ENCODE measurements around the gene POC1A.
"Not testable (repeated sequence)": the region's sequence is repeated elsewhere in the genome, so short reads cannot be mapped to it uniquely, and the experiment has no call there.

POC1A gene

DNA sequence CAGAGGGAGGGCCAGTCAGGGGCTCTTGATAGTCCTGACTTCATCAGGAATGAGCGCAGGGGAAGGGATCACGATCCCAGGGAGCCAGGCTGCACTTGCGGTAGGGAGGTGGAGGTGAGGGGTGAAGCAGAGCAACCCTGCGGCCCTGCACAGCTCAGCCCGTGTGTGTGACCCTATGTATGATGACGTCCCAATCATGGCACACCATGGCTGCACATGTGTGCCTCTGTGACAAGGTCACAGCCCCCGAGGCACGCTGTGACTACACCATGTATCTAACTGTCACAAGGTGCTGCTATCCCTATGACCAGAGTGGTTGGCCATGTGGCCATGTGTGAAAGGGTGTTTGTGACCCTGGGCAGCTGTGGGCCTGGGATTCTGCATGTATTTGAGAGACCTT, 30.5 kb upstream of the POC1A start:
- DNase-seq (ENCODE audit: low read depth in 1 of 2, low spot score in 1 of 2): no peak

DNA sequence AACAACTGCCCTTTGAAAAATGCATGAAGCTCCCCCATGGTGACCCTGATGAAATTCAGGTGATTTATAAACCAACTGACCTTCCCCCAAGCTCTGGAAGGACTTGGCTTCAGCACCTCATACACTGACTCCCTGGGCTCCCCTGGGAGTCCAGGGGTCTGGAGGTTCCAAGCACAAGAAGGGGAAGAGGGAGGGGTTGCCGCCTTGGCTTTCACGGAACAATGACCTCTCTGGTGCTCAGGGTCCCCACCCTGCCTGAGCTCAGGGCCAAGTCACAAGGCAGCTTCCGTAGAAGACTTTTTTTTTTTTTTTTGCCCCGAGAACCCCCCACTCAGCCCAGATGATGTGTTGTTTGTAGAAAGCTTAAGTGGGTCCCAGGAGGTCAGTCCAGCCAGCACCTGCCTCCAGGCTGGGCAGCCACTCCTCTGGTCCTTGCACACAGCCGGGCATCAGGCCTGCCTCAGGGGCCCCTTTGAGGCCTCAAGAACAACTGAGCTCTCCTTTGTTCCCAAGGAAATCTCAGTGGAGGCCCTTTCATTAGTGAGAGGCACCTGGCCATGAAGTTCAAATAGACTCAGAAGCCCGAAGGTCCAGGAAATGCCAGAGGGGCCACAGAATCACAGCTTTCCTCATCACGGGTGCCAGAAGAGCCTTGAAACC, 29.7 kb upstream of the POC1A start:
- no peak for DNase-seq (ENCODE audit: low read depth in 1 of 2, low spot score in 1 of 2)

DNA sequence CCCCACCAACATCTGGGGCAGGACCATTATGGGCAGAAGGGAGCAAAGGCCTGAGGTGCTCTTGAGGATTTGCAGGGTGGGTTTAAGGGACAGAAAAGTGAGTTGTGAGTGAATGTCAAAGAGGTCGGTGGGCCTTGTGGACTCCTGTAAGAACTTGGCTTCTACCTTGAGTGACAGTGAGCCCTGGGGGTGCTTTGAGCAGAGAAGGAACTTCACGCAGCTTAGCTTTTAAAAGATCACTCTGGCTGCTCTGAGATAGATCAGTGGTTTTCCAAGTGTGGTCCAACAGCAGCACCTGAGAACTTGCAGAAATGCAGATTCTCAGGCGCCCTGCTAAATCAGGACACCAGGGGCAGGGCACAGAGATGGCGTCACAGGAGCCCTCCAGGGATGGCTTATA, 28.5 kb upstream of the POC1A start:
- DNase-seq (ENCODE audit: low read depth in 1 of 2, low spot score in 1 of 2): no peak

DNA sequence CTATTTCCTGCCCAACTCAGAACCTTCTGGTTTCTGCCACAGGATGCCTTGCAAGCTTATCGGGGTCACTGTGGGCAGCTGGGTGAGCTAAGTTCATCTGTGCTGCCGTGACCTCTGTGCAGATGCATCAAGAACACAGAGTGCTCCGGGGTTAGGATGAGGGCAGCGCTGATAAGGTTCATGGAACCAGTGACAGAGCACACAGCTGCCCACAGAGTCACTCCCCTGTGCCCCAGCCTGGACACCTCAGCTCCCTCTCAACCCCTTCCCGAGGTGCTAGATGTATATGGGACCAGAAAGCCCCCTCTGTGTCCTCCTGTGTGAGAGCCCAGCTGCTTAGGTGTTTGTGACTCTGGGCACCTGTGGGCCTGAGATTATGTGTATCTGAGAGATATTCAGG, 28.0 kb upstream of the POC1A start:
- no peak for DNase-seq (ENCODE audit: low read depth in 1 of 2, low spot score in 1 of 2)

DNA sequence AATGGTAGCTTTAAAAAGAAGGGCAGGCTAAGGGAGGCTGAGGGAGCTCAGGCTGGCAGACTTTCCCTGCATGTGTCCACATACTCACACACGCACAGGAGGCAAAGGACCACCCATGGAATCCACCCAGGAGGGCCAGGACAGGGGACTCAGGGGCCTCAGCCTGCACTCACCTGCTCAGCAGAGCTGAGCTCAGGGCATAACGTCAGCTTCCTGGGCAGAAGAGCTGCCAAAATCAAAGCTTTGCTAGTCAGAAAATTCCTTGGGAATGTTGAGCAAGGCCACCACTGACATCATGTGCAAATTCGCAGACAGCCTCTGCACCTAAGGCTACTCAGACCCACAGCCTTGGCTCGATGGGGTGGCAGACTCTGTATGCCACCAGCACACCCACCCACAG, 27.3 kb upstream of the POC1A start:
- no peak for DNase-seq (ENCODE audit: low read depth in 1 of 2, low spot score in 1 of 2)

DNA sequence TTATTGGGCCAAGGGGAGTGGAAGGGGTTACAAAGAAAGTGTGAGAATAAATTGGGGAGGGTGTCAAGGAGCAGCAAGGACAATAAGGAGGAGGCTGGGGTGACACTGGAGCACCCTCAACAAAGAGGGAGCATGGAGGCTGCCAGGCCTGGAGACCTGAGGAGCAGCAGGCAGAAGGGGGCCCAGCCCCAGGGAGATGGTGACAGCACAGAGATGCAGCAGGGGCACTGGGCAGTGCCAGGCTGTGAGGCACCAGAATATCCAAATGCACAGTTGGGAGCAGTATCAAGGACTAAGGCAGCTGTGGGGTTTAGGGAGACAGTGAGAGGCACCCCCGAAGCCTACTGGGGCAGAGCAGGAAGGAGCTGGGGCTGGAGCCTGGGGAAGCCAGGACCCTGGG, 24.3 kb upstream of the POC1A start:
- no peak for DNase-seq (ENCODE audit: low read depth in 1 of 2, low spot score in 1 of 2)

DNA sequence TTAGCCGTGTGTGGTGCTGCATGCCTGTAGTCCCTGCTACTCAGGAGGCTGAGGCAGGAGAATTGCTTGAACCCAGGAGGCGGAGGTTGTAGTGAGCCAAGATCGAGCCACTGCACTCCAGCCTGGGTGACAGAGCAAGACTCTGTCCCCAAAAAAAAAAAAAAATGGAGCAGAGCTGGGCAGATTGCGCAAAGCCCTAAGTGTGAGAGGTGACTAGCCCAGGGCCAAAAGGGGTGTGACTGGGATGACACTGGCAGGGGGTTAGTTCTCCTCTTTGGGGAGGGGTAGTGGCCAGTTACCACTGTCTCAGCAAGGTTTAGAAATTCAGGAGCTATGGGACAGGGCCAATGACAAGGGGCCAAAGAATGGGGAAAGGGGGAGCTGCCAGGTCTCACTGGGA, 23.9 kb upstream of the POC1A start:
- DNase-seq (ENCODE audit: low read depth in 1 of 2, low spot score in 1 of 2): not testable (repeated sequence)

DNA sequence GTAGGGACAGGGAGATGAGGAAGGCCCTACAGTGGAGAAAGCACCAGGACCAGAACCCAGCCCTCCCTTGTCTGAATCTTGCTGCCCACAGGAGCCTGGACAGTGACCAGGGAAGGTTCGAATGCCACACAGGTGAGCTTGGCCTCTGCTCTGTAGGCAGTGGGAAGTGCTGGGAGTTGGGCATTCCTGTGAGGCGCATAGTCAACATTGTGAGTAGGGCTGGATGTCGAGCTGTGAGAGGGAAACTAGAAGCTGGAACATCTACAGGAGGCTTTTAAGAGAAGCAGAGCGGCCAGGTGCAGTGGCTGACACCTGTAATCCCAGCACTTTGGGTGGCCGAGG, 23.4 kb upstream of the POC1A start:
- no peak for DNase-seq (ENCODE audit: low read depth in 1 of 2, low spot score in 1 of 2)

DNA sequence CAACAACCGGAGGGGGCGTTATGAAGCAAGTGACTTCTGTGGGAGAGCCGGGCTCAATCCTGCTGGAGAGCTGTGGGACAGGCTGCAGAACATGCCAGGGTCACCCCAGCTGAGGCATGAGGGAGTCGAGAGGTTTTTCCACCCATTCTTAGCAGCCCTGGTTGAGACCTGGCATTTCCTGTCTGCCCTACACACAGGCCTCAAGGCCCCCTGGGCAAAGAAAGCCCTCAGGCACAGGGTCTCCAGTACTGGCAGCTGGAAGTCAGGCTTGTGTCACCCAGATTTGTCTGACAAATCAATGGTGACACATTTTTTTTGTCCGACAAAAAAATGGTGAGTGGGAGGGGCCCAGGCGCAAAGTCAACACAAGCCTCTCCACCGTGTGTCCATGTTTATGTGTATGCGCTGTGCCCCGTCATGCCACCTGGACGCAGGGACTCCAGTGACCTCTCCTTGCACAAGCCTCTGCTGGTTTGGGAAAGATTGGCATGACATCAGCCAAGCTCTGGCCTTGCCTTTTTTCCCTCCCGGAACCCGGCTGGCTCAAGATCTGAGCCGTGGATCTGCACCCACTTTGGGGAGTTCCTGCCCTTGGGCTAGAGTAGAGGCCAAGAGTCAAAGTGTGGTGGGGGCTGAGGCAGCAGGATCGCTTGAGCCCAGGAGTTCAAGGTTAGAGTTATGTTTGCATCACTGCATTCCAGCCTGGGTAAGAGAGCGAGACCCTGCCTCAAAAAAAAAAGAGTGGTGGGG, 22.9 kb upstream of the POC1A start:
- no peak for DNase-seq (ENCODE audit: low read depth in 1 of 2, low spot score in 1 of 2)

DNA sequence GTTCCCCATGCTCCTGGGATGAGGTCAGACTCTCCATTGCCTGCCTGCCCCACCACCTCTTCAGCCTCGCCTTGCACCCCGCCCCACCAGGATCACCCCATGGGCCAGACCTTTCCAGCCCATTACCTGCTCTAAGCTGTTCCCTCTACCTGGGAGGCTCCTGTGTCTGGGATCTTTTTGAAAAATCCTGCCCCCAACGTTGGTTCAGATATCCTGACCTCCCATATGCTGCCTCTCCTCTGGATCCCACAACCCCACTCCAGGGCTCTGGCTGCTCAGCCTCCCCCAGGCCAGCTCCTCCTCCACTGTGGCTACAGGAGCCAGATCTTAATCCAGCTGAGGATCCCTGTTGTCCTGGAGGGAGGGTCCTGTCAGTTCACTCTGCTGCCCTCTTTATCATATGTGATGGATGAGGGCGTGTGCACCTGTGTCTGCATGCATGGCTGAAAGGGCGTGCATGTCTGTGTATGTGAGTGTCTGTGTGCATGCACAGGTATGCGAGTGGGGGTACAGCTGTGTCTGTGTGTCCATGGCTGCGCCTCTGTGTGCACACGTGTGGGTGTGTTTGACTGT, 22.0 kb upstream of the POC1A start:
- no peak for DNase-seq (ENCODE audit: low read depth in 1 of 2, low spot score in 1 of 2)

DNA sequence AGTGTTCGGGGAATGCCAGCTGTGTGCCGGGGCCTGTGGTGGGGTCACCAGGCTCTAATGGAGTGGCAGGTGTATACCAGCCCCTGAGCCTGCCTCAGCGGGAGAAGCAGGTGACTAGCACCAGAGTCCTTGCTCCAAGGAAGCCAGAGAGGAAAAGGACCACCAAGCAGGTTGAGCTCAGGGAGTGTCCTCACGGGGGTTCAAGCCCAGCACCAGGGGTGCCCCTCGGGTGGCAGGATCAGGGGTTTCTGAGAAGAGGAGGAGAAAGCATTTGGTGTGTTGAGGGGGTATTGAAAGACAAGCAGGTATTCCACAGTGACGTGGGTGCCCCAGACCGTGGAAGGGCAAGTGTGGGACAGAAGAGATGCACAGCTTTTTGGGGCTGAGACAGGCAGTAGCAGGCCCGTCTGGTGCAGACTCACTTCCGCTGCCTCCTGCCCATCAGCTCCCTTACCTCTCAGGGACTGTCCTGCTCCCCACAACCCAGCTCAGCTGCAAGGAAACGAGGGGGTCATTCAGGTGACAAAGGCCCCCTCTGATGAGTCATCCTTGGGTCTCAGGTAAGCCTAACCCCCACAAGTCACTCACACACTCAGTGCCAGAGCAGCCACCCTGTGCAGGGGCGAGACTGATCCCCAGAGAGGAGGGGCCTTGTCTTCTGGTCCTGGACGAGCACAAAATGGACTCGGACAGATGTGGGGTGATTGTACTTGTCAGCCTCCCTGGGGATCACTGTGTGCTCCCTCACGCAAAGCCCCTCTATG, 21.4 kb upstream of the POC1A start:
- DNase-seq (ENCODE audit: low read depth in 1 of 2, low spot score in 1 of 2): no peak

DNA sequence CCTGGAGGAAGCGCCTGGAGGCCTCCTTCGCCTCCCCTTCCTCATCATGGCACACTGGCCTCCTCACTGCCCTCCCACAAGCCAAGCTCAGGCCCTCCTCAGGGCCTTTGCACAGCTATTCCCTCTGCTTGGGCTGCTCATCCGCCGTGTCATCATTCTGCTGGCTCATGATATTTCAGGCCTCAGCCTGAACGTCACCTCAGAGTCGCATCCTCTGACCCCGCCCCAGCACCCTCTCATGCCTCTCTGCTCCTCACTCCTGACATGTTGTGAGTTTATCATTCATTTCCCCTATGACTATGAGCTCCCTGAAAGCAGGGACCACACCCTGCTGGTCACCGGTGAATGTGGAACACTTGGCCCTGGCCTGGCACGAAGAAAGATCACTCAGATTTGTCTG, 20.7 kb upstream of the POC1A start:
- DNase-seq (ENCODE audit: low read depth in 1 of 2, low spot score in 1 of 2): no peak

DNA sequence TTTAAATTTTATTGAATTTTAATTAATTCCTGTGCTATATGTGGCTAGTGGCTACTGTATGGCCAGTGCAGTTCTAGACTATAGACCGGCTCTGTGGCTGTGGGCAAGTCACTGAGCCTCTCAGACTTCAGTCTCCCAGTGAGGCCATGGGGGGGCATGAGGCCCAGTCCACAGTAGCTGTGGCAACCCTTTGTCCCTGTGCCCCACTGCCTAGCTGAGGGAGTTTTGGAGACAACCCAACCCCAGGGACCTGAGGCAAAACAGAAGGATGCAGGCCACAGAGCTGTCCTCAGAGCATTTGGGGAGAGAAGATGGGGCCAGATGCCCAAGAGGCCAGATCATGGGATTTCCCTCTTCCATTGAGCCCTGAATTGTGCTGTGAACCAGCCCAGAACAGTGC, 18.9 kb upstream of the POC1A start:
- no peak for DNase-seq (ENCODE audit: low read depth in 1 of 2, low spot score in 1 of 2)

DNA sequence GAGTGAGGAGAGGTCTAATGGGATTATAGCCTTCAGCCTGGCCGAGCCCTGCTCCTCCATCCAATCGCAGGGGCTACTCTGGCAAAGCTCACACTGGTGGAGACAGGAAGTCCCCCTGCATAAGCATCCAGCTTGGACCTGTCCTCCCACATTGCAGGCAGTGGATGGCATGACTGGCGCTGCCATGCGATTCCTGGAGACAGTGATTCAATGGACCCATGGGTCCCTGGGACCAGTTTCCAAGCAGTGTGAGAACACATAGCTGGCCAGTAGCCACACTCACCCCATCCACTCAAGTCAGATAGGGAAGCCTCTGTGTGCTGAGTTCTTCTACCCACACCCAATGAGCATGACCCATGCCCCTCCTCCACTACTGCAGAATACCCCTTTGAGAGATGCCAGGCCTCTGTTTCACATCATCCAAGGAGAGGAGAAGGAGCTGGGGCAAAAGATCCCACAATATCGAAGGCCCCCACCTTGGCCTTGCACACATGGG, 18.1 kb upstream of the POC1A start:
- DNase-seq (ENCODE audit: low read depth in 1 of 2, low spot score in 1 of 2): no peak

DNA sequence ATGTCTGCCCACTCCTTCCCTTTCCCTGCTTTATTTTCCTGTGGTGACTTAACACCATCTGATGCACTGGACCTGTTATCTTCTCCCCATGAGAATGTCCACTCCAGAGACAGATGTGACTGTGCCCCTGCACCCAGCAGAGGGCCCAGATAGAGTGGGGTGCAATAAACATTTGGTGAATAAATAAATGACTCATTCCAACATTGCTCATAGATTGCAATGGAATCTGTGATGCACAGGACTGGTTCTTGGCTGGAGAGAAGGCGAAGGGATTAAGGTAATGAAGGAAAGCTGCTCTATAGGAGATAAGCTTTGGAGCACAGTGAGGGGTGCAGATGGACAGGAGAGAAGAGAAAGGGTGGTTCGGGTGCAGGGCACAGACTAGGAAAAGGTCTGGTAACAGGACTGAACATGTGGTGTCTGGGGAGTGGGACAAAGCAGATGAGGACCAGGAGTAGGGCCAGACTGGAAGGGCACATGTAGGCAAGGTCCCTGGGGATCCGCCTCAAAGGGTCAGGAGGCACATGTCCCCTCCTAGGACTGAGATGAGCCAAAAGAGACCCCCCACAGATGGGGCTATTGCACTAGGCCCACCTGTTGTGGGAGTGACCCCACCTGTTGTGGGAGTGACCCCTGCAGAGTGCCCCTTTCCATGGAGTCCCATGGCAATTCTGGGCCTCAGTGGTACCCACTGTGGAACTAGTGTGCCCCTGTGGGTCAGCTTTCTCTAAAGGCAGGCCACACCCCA, 17.5 kb upstream of the POC1A start:
- DNase-seq (ENCODE audit: low read depth in 1 of 2, low spot score in 1 of 2): no peak

DNA sequence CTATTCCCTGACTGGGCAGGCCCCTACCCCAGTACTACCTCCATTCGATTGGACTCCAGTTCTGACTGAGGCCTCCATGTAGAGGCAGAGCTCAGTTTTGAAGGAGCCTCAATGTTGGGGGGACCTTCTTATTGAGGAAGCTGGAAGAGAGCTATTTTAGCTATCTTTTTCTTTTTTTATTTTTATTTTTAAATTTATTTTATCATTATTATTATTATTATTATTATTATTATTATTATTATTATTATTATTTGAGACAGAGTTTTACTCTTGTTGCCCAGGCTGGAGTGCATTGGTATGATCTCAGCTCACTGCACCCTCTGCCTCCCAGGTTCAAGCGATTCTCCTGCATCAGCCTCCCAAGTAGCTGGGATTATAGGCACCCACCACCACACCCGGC, 16.0 kb upstream of the POC1A start:
- not testable (repeated sequence) for DNase-seq (ENCODE audit: low read depth in 1 of 2, low spot score in 1 of 2)

DNA sequence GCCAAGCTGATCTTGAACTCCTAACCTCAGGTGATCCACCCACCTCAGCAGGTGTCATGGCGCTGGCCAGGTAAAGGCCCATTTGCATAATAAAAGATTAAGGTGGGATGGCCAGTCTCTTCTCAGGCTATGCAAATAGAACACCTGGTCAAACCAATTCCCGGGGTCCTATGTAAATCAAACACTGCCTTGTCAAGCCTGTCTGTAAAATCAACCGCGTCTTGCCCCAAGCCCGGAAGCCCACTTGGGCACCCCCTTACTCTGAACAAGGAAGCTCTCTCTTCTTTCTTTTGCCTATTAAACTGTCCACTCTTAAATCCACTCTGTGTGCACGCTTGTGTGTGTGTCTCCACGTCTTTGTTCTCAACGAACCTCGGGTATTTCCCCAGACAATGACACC, 13.0 kb upstream of the POC1A start:
- no peak for DNase-seq (ENCODE audit: low read depth in 1 of 2, low spot score in 1 of 2)

DNA sequence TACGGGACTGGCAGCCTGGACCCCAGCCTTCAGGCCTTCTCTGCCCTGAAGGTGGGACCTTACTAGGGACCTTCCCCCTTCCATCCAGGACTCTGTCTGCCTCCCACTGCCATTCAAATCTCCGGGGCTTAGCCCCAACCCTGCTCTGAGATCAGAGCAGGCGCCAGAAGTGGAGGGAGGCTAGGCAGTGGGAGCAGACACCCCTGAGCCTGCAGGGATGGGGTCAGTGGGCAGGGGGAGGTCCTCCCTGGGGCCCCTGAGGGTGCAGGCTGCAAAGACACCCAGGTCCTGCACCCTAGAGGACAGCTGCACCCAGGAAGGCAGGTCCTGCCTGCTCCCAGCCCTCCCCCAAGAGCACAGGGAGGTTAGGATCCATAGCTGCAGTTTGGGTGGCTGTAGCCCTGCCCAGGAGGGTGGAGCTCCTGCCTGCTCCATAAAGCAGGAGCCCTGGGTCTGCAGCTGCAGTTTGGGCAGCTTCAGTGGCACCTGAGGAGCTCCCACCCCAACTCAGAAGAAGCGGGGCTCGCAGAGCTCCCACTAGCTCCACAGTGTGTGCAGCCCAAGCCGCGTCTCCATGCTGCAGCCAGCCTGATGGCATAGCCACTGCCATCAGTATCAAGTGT, 8.1 kb upstream of the POC1A start:
- no peak for DNase-seq (ENCODE audit: low read depth in 1 of 2, low spot score in 1 of 2)

DNA sequence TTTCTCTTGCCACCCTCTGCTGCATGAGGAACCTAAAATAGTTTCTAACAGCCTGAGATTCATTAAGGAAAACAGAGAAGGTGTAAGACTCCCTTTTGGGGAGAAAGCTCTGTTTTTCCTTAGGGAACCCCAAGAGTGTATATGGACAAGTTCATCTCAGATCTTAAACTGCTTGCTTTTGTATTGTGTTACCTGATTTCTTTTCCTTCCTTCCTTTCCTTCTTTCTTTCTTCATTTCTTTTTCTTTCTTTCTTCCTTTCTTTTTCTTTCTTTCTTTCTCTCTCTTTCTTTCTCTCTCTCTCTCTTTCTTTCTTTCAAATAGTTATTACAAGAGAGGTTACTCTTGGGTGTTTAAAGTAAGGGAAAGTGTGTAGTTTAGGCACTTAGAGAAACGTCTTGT, 5.3 kb upstream of the POC1A start:
- DNase-seq (ENCODE audit: low read depth in 1 of 2, low spot score in 1 of 2): no peak

DNA sequence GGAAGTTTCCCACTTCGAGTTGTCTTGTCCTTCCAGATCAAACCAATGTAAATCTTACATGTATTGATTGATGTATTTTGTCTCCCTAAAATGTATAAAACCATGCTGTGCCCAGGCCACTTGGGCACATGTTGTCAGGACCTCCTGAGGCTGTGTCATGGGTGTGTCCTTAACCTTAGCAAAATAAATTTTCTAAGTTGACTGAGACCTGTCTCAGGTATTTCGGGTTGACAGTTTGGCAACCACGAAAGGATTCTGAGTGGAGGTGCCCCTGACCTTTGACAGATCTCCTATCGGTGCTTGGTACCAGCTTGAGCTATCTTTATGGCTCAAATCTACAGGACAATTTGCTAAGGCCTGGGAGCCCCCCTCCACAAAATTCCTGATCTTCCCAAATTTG, 1.7 kb upstream of the POC1A start:
- DNase-seq (ENCODE audit: low read depth in 1 of 2, low spot score in 1 of 2): no peak

Measured in activated T-helper 1 cell treated with anti-CD3 and anti-CD28 coated beads, Interleukin-2, amount 50 U/mL, for 16 hours (primary cell).